ENCODE data around the gene ARHGAP31. TPM values are rescaled to one million over a fixed set of nuclear protein-coding genes. Genes with fewer than 3 reads are reported as not detected.

ARHGAP31 gene
- total RNA-seq, 1 experiment from 2014 or later = 7.2 TPM

GRCh38 chr3:119289404-119289770, 4.8 kb upstream of the ARHGAP31 start (continued):
- TF ChIP-seq ETV6 (CRISPR knock-in tag; IDR thresholded peaks at IDR 0.05) (no peak), ZNF219 (CRISPR knock-in tag; IDR thresholded peaks at IDR 0.05; ENCODE audit: borderline replicate concordance) (no peak), NR2C2 (CRISPR knock-in tag; IDR thresholded peaks at IDR 0.05) (no peak), ZNF317 (CRISPR knock-in tag; IDR thresholded peaks at IDR 0.05; ENCODE audit: borderline replicate concordance, low read depth) (no peak), SMAD3 (CRISPR knock-in tag; IDR thresholded peaks at IDR 0.05; ENCODE audit: borderline replicate concordance) (no peak), ZNF423 (CRISPR knock-in tag; IDR thresholded peaks at IDR 0.05) (no peak), RELA (CRISPR knock-in tag; IDR thresholded peaks at IDR 0.05; ENCODE audit: borderline replicate concordance) (no peak)

GRCh38 chr3:119290613-119291012, 3.6 kb upstream of the ARHGAP31 start:
- no peak overlapping the region for H3K27ac Mint-ChIP-seq
- TF ChIP-seq ZNF396 (CRISPR knock-in tag; IDR thresholded peaks at IDR 0.05; ENCODE audit: borderline replicate concordance) = no peak
- no peak for TF ChIP-seq ZNF317 (CRISPR knock-in tag; IDR thresholded peaks at IDR 0.05; ENCODE audit: borderline replicate concordance, low read depth)
- no peak for TF ChIP-seq ESRRA (CRISPR knock-in tag; IDR thresholded peaks at IDR 0.05; ENCODE audit: borderline replicate concordance)
- no peak for TF ChIP-seq TP53 (CRISPR knock-in tag; IDR thresholded peaks at IDR 0.05)
- TF ChIP-seq MAX (CRISPR knock-in tag; IDR thresholded peaks at IDR 0.05) = no peak
- TF ChIP-seq FOXK1 (CRISPR knock-in tag; IDR thresholded peaks at IDR 0.05) = no peak
- no peak for TF ChIP-seq TCF7 (CRISPR knock-in tag; IDR thresholded peaks at IDR 0.05; ENCODE audit: low read depth)
- no peak for TF ChIP-seq TEAD4 (CRISPR knock-in tag; IDR thresholded peaks at IDR 0.05)
- TF ChIP-seq USF1 (CRISPR knock-in tag; IDR thresholded peaks at IDR 0.05) = no peak
- TF ChIP-seq ZNF512 (CRISPR knock-in tag; IDR thresholded peaks at IDR 0.05; ENCODE audit: borderline replicate concordance) = no peak
- TF ChIP-seq ATF6 (CRISPR knock-in tag; IDR thresholded peaks at IDR 0.05) = no peak
- no peak for TF ChIP-seq FOXP4 (CRISPR knock-in tag; IDR thresholded peaks at IDR 0.05)
- no peak for TF ChIP-seq E2F5 (CRISPR knock-in tag; IDR thresholded peaks at IDR 0.05)
- TF ChIP-seq E2F4 (CRISPR knock-in tag; IDR thresholded peaks at IDR 0.05; ENCODE audit: borderline replicate concordance, low read depth) = no peak
- TF ChIP-seq PRDM15 (CRISPR knock-in tag; IDR thresholded peaks at IDR 0.05) = no peak
- TF ChIP-seq ERG (CRISPR knock-in tag; IDR thresholded peaks at IDR 0.05) = no peak
- H3K27me3 Mint-ChIP-seq (ENCODE audit: low read depth) = peaks cover 16% of the 10 kb centered on the region
- peaks cover 29% of the 10 kb centered on the region for H3K9me3 Mint-ChIP-seq
- peaks cover 13% of the 10 kb centered on the region for H3K36me3 Mint-ChIP-seq
- ATAC-seq (no peak), DNase-seq (ENCODE audit: low spot score) (no peak)
- POLR2A ChIA-PET = no interaction called here
- CTCF ChIA-PET = interaction anchor here (1.5 kb wide), 1 partner anchor 63 kb away, joined by 4 read pairs; no protein-coding TSS in a partner anchor
- peaks cover 16% of the 10 kb centered on the region for H3K4me1 Mint-ChIP-seq
- no peak overlapping the region for H3K4me3 Mint-ChIP-seq

Measured in WTC11 (cell line).